ENCODE measurements around the gene MSRB2.

The MSRB2 gene

DNA sequence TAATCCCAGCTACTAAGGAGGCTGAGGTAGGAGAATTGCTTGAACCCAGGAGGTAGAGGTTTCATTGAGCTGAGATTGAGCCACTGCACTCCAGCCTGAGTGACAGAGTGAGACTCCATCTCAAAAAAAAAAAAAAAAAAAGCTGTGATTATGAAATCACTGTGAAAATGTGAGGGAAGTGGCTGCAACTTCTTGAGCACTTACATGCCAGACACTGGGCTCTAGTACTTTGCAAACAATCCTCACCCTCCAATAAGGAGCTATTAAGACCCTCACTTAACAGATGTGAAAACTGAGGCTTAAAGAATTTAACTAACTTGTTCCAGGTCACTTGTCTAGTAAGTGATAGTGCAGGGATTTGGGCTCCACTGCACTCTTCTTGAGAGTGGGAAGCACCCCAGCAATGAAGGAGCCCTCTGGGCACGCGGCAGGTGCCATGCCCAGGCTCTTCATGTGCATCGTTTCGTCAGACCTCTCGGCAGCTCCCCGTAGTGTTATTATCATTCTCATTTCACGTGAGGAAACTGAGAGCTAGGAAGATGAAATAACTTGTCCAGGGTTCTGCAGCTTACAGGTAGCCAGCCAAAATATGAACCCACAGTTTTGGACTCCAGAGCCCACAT lies 19.0 kb downstream of the MSRB2 start:
- DNase-seq = no peak

DNA sequence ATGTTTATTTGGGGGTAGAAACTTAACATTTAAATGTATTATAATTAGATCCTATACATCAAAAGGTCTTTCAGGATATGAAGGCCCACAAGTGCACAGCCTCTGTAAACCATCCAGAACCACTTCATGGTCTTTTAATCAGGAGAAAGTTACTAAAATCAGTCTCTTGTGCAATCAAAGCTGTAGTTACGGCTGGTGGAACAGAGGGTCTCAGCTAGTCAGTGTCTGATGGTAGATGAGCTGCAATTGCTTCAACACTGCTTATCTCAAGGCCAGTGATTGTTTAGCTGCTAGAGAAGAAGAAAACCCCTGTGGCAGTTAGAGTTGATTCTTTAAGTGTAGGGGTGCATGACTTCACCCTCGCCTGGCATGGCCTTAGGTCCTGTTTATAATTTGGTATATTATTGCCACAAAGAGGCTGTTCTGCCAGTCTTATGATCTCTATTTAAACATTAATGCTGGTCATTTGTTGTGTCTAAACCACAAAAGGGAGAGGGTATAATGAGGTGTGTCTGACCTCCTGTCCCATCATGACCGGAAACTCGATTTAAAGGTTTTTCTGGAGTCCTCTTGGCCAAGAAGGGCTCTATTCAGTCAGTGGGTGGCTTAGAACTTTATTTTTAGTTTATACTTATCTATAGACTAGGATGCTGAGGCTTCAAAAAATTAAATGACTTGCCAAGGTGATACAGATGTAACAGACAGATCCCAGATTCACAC lies 21.3 kb downstream of the MSRB2 start:
- DNase-seq = no peak

DNA sequence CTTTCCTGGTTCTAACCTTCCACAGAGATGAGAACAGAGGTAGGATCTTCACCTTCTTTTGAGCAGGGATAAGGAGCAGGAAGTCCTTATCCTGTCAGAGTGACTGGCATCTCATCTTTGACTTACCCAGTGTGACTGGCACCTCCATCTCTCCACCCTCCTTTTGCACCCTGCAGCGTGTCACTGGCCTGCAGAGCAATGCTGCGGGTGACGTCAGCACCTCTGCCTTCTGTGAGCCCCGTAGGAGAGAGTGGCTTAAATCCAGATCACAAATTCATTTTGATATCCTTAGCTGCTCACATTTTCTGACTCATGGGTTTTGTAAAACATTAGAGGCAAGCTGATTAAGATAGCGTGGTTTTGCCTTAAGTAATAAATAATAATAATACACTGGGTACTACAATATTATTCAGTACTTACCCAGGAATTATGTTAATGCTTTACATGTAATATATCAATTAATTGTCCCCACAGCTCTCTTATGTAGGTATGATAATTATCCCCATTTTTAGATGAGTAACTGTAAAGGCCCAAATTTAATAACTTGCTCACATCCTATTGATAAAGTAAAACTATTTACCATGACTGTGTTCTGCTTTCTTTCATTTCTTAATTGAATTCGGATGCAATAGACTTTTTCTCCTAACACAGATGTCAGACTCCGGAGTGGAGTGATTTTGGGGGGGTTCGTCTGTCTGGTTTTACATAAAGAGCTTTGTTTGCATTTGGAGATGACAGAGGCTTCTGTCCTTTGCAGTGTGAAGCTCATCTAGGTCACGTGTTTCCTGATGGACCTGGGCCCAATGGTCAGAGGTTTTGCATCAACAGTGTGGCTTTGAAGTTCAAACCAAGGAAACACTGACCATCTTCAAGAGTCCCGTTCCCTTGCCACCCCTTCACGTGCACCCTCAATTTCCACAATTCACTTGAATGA lies 24.9 kb downstream of the MSRB2 start:
- no peak for DNase-seq

DNA sequence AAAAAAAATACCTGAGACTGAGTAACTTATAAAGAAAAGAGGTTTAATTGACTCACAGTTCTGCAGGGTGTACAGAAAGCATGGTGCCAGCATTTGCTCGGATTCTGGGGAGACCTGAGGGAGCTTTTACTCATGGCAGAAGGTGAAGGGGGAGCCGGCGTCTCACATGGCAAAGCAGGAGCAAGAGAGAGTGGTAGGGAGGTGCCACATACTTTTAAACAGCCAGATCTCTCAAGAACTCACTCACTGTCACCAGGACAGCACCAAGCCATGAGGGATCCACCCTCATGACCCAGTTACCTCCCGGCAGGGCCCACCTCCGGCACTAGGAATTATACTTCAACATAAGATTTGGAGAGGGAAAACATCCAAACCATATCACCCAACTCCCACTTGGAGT lies 25.8 kb downstream of the MSRB2 start:
- no peak for DNase-seq

DNA sequence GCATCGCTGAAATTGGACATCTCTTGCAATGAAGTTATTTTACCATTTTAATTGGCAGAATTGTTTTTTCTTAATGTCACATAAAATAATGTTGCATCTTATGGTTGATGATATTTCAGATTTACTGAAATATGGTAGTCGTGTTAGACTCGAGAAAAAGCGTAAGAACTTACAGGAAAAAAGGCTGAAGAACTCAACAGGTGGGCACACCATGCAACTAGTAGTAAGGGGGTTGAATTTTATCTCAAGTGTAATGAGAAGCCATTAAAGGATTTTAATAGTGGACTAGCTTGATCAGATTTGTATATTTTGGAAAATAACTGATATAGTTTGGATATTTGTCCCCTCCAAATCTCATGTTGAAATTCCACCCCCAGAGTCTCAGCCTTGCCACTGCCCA lies 41.1 kb downstream of the MSRB2 start:
- no peak for DNase-seq

DNA sequence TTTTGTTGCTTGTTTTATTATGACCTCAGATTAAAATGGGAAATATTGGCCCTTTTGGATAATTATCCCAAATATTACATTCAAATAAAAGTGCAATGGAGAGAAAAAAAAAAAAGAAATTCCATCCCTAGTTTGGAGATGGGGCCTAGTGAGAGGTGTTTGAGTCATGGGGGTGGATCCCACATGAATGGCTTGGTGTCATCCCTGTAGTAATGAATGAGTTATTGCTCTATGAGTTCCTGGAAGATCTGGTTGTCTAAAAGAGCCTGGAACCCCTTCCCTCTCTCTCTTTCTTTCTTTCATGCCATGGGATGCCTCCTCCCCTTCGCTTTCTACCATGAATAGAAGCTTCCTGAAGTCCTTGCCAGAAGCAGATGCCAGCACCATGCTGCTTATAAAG lies 44.3 kb downstream of the MSRB2 start:
- no peak for DNase-seq

DNA sequence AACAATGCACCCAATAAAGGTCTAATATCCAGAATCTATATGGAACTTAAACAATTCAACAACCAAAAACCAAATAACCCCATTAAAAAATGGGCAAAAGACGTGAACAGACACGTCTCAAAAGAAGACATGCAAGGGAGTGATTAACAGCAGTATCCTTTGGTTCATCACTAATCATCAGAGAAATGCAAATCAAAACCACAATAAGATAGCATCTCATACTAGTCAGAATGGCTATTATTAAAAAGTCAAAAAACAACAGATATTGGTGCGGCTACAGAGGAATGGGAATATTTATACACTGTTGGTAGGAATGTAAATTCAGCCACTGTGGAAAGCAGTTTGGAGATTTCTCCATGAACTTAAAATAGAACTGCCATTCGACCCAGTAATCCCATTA lies 46.6 kb downstream of the MSRB2 start:
- DNase-seq = no peak

DNA sequence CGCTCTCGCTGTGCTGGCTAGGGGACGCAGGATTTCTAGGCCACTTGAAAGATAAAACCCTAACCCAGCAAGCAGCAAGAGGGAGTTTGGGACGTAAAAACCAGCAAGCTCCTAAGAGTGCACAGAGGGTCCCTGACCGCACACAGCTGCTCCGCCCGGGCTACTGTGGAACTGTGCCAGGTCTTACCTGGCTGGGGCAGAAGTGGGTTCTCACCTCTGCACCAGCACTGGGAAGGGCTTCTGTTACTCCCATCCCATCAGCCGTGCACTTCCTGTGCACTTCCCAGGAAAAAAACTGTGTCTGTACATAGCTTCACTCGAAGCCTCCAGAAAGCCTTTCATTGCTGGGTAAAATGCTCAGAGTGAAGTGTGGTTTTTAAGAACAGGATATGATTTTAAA lies 50.9 kb downstream of the MSRB2 start:
- no peak for DNase-seq

DNA sequence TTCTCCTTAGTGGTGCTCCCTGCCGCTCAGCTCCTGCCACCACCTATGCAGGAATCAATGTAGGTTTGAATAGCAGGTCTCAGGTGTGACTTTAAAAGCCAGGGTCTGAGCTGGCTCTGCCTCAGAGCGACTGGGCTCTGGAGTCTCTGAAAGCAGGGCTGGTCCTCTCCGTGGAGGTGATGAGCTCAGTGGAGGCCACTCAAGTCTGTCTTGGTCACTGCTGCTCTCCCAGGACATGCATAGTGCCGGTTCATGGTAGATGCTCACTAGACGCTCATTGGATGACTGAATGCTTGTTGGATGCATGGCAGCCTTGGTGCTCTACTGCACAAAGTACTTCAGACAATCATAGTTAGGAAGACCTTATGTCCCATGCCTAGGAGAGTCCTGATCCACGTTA lies 51.7 kb downstream of the MSRB2 start:
- no peak for DNase-seq

DNA sequence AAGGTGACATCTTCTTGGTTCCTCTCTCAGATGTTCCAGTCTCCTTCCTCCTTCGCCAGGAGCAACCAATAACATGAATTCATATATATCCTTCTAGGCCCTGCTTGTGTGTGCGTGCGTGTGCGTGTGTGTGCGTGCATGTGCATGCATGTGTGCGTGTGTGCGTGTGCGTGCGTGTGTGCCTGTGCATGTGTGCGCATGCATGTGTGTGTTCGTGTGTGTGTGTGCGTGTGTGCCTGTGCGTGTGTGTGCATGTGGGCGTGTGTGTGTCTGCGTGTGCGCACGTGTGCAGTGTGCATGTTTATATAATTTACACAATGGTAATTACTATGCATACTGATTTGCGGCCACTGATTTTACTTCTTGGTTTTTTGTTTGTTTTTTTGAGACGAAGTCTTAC lies 52.8 kb downstream of the MSRB2 start:
- no peak for DNase-seq

DNA sequence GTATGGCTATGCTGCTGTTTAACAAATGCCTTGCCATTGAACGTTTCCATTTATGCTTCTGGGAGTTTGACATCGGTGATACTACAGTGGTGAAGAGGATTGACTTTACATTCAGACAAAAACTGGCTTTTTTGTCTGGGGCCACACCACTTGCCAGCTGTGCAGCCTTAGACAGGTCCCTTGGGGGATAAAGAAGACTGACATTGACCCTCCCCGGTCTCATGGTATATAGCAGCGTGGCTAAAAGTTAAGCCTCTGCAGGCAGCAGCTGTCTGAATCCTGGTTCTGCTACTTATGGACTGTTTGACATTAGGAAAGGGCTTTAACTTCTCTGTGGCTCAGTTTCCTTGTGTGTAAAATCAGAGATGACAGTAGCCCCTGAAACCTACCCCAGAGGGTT lies 54.7 kb downstream of the MSRB2 start:
- no peak for DNase-seq

DNA sequence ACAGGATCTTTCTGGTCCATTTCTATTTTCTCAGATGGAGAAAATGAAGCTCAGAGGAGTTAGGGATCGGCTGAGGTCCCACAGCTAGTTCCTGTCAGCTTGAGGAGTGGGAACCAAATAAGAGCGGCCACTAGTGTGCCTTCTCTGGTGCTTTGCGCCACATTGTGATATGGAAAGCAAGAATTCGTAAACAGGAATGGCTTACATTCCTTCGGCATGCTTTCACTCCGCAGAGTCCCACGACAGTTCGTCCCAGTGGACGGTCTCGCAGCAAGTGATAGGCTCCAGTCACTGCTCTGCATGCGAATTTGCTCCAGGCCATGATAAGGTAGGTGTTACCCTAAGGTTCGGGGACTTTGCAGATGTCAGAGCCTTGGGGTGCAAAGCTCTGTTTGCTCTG lies 55.2 kb downstream of the MSRB2 start:
- DNase-seq = no peak

DNA sequence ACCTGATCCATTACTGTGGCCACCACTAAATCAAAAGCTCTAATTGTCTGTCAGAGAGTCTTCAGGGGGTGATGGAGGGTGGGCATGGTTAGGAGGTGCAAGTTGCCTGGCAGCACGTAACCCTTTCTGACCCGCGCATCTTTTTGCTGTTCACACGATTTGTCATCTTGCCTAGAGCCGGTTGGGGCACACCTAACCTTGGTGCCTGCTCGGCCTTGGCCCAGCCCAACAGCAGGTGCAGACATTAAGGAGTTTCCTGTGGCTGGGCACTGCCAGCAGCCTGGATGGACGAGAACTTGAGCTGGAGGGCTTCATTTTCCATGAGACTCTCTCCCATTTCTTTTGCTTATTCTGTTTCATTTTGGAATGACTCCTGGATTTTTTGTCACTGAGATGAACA lies 55.7 kb downstream of the MSRB2 start:
- no peak for DNase-seq

DNA sequence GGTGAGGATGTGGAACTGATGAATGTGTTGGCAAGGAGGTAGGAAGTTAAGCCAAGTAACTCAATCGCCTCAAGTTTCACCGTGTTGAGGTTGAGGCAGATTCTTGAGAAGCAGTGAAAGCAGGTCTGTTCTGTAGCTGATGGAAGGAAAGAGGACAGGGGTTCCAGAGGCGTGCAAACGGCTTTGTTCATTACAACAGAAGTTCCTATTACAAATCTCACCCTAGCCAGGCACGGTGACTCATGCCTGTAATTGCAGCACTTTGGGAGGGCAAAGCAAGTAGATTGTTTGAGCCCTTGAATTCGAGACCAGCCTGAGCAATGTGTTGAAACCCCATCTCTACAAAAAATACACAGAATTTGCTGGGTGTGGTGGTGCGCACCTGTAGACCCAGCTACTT lies 59.8 kb downstream of the MSRB2 start:
- DNase-seq = no peak

DNA sequence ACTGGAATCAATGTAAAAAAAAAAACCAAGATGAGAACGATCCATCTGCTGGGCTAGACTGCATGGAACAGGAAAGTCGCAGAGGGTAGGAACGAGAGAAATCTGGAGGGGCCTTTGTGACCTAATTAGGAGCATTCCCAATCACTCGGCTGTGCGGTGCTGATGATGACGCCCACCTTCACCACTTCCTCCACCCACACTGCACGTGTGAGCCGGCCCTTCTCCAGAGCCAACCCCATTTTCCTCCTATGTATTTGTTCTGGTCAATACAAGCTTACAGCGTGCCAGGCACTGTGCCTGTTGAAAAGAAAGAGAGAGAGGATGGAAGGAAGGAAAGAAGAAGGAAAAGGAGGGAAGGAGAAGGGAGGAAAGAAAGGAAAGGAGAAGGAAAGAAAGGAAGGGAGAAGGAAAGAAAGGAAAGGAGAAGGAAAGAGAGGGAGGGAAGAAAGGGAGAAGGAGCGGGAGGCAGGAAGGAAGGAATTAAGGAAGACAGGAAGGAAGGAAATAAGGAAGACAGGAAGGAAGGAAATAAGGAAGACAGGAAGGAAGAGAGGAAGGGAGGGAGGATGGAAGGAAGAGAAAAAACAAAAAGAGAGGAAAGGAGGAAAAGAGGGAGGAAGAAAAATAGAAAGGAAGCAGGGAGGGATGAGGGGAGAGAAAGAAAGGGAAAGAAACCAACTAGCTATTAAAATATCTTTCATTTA lies 61.2 kb downstream of the MSRB2 start:
- DNase-seq = no peak

DNA sequence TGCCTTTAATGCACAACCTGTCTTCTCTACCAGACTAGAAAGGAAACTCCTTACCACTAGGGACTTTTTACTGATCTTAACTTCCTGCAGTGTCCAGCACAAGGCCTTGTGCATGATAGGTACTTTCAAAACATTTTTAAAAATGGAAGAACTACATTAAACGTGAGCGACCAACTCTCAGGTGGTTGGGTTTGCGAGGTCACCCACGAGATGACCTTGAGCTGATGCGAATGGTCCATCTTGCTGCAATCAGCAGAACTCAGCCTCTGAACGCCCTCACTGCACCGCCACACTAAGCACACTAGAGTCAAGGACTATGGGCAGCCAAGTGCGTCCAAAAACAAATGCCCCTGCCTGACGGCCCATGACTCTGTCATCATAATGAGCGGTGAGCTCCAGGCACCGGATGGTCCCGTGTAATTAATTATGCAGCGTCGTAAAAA lies 61.9 kb downstream of the MSRB2 start:
- DNase-seq = no peak

DNA sequence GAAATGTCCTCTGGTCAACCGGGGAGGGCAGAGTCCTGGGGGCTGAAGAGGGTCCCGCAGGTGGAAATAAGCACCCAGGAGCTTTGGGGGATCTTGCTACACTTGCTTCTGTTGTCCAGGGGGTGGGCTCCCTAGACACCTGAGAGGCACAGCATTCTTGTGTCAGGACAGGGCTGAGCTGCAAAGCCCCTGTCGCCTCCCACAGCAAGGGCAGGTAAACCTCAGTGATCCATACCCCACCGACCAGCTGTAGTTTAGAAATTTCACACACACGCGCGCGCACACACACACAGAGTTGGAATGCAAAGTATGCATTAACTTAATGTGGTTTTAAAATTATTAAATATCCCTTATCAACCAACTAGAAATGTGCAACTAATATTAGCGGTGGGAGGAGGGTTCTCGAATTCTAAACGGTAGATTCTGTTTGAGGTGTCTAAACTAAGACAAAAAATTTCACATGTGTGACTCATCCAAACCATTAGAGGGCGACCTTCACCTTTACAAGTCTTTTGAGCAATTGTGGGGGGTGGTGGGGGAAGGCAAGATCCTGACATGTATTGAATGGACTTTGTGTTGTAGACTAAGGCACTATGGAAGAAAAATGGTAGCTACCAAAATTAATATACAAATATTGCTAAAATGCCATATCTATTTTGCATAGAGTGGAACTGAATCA lies 62.5 kb downstream of the MSRB2 start:
- DNase-seq = no peak

DNA sequence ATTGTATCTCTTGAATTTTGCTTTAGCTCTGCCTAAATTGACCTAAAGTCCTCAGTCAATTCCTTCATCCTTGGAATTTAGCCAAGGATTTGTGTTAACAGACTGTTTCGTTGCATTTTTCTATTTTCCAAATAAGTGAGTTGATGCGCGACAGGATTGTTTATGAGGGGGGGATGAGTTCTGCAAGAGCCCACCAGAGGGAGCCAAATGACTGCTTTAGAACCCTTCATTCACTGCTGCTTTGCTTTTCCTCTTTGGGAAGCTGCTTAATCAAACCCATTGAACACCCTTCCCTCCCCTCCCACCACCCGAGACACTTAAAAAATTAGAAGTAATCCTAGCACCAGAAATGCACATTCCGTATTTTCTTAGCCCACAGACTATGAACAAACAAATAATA lies 63.0 kb downstream of the MSRB2 start:
- DNase-seq = no peak

DNA sequence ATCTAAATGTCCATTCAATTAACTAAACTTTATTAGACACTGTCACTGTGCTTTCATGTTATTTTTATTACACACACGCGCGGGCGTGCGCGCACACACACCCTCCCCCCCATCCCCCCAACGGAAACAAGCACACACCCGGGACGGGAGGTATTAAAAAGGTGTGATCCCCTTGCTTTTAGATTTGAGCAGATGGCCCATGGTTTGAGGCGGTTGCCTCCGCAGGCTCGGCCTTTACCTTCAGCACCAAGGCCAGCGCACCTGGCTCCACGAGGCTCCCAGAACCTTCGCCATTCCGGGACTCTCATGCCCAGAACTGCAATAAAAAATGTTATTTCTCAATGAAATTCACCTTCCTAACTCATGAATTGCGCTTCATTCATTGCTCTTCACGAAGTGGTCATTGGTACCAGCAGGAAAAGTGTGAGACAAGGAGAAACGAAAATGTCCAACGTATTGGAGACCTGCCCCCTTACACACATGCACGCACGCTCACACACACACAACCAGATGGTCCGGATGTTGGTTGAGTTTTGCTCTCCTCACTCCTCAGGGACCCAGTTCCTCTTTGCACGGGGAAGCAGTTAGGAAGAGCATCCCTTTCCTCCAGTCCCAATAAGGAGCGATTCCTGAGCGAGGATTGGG lies 76.0 kb downstream of the MSRB2 start:
- DNase-seq = no peak

Measured in cortex of kidney (tissue), 1 donor.